HG03439 (cell line): ENCODE data around the gene RAP1GAP.
"Not testable (repeated sequence)": the region's sequence is repeated elsewhere in the genome, so short reads cannot be mapped to it uniquely, and the experiment has no call there.

Source experiments
- ATAC-seq: cut with Tn5 transposase; IDR thresholded peaks from one replicate; pipeline ENCODE4 v1.9.1; 2021; ENCODE audit warnings: mild to moderate bottlenecking, moderate library complexity; ENCODE audit not compliant: unreplicated experiment

RAP1GAP gene

DNA sequence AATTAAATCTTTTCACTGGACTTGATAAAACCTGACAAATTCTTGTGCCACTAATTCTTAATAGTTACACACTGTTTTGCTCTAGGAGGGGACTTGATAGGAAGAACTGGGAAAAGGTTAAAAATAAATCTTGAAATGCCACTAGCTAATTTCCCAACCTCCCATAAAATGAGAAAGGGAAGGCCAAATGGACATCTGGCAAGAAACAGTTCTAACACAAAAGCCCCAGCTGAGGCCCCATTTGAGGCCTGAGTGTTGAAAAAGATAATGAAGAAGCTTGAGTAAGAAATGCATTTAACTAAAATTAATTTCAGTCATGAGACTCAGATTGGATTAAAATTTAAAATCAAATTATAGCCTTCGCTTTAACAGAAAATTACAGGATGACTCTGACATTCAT is 11.2 kb upstream of the RAP1GAP start:
- no peak for ATAC-seq

- no peak for ATAC-seq
Measured at GRCh38 chr1:21677168-21677567, 8.0 kb upstream of the RAP1GAP start.

- no peak for ATAC-seq
Measured at GRCh38 chr1:21674957-21675356, 5.8 kb upstream of the RAP1GAP start.

DNA sequence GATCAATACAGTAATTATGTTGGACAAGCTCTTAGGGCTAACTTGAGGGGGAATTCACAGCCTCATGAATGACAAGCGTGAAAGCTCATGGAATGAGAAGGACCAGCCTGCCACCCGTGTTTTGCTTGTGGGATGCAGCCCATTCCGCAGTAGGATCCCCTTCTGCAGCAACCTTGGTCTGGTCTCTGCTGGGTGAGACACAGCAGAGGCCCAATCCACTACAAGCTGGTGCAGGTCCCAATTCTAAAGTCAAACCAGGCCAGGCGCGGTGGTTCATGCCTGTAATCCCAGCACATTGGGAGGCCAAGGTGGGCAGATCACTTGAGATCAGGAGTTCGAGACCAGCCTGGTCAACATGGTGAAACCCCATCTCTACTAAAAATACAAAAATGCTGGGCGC is 4.7 kb upstream of the RAP1GAP start:
- ATAC-seq = not testable (repeated sequence)

DNA sequence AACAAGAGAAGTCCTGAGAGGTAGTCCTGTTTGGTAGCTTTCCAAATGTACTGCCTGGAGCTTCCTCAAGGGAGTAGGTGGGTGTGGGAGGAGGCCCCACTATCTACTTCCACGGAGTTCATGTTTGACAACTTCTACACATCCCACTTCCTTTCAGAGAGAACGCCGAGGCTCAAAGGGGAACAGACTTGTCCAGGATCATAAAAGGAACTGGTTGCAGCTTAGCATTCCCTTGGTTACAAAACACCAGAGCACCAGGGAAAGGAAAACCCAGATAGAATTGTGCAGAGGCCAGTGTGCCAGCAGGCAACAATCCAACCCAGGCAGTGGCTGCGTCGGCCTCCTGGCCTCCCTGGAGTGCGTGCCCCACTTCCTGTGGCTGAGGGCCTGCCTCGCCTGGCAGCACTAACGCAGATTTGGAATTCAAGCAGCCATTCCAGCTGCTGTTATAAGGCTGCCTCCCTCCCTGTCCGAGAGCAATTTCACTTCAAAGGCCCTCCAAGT is 4.2 kb upstream of the RAP1GAP start:
- ATAC-seq = no peak

DNA sequence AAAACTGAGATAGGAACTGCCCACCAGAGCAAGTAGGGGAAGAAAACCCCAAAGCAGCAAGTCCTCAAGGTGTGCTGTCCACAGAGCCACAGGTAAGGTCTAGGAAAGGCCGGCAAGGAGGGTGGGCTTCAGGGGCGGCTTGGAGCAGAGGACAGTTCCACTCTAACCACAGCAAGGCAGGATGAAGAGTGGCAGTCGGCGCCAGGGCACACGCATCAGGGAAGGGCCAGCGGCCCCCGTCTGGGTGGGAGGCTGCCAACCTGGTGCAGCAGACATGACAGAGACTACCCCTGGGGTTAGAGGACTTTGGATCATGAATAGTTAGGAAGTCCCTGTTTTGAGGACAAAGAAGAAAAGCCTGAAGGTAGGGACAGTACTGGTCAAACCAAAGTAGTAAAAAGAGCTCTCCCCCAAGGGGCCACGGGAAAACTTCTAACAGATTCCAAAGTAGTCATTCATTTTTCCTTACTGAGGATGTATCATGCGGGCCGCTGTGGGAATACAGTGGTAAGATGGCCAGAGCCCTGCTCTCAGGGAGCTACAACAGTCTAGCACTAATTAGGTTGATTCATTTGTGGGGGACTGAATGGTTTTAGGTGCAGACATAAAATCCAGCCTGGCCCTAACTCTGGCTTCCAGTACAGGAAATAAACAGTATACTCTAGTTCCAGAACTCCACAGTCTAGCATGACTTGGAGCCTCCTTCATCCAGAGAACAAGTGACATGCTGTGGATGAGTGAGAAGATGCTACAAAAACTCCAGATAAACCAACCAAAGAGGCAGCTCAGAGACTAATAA is 3.5 kb upstream of the RAP1GAP start:
- no peak for ATAC-seq

- ATAC-seq = no peak
Measured at GRCh38 chr1:21671915-21672314, 2.8 kb upstream of the RAP1GAP start.

- ATAC-seq = no peak
Measured at GRCh38 chr1:21670956-21671902, 2.1 kb upstream of the RAP1GAP start.

- ATAC-seq = no peak
Measured at GRCh38 chr1:21670059-21670881, 1.1 kb upstream of the RAP1GAP start.

DNA sequence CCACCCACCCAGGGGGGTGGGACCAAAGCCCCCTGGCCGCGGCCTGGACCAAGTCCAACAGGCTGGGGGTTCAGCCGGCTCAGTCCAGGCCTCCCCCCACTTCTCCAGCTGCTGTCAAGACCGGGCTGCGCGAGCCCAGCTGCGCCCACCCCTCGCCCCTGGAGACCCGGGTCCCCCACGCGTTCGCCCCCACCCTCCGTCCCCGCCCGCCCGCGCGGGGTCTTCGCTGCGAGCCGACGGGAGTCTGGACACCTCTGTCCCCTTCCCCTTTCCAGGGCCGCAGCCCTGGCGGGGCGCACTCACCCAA is 253 bp downstream of the RAP1GAP start:
- ATAC-seq = no peak

GRCh38 chr1:21668232-21668950 is 766 bp downstream of the RAP1GAP start:
- ATAC-seq = no peak

DNA sequence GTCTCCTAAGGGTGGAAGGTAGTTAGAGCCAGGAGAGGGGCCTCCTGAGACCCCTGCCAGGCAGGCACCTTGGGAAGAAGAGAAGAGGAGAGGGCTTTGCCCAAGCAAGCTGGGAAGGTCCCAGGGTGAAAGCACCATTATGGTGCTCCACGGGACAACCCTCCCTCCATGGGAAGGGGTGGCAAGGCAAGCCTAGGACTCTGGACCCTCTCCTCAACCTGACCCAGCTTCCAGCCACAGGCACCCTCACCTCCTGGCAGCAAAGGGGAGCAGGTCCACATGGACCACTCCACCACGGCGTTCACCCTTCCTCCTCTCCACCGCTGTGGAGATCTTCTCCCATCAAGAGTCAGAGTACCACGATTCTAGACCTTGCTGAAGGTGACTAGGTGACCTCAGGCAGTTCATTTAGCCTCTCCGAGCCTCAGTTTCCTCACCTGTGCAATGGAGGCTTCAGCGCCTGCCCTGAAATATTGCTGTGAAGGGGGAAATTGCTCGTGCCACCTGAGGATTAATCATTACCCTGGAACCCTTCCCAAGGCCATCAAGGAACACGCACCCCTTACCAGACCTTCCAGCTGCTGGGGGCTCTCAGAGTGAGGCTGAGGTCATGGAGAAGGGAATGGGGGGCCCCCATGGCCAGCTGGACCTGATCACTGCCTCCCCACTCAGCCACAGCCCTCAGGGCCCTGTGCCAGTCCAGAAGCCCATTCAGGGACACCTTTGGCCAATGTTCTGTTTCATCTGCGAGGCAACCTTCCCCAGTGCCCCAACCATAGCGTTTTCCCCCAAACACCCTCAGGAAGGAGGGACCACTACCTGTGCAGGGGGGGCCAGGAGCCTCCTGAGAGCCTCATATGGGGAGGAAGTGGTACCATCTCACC is 1.6 kb downstream of the RAP1GAP start:
- ATAC-seq = no peak

DNA sequence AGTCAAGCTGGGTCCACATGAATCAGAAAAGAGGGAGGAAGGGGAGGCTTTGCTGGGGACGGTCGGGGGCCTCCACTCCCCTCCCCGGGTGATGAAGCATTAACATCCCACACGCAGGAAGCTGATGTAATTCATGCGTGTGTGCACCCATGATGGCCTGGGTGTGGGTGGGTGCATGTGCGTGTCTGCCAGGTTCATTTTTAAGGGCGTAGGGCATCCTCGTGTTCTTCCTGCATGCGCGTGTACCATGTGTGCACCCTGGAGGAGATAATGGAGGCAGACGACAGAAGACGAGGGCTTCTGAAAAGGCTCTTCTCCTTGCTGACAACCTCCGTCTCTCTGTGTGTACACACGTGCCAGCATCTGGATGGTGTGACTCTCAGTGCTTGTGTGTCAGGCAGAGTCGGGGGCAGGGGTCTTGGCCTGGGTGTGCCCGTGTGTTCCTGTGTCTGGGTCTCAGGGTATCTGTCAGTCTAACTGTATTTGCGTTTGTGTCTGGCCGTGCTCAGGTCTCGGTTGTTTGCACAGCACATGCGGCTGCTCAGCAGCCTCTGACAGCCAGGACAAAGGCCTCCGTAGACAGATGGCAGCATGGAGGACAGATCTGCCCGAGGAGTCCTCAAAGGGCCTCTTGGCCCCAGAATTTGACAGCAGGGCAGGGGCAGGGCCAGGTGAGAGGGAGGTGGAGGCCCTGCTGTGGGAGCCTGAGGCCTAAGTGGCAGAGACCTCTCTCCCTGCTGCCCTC is 2.4 kb downstream of the RAP1GAP start:
- no peak for ATAC-seq

DNA sequence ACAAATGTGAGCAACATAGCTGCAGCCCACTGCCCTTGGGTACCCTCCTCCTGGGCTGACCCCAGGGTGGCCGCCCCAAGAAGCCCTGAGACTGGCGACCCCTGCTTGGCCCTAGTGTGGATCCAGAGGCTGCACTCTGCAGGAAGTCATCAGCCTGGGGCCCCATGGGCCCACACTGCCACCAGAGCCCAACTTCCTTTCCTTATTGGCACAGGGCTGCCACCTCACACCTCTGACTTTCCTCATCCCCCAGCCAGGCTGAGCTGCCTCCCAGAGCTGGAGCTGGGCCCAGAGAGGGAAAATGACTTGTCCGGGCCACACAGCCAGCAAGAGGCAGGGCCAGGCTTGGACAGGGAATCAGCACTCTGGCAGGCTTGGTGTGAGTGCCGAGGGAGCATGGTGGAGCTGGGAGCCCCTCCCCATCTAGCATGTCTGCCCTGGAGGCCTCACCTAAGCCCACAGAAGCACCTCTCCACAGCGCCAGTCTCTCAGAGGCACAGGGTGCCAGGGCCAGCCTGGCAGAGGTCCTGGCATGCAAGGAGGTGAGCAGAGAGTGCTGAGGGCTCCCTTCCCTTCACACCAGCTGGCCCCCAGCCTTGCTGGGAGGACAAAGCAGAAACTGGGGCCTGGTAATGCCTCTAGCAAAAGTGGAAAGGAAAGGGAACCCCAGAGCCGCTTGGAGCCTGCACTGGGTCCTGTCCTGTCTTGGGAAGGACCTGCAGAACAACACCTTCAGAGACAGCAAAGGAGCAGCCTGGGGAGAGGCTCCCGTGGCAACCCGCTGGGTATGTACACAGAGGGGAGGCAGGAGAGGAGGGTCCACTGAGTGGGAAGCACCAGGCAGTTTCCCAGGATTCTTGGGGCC is 3.2 kb downstream of the RAP1GAP start:
- ATAC-seq = no peak

DNA sequence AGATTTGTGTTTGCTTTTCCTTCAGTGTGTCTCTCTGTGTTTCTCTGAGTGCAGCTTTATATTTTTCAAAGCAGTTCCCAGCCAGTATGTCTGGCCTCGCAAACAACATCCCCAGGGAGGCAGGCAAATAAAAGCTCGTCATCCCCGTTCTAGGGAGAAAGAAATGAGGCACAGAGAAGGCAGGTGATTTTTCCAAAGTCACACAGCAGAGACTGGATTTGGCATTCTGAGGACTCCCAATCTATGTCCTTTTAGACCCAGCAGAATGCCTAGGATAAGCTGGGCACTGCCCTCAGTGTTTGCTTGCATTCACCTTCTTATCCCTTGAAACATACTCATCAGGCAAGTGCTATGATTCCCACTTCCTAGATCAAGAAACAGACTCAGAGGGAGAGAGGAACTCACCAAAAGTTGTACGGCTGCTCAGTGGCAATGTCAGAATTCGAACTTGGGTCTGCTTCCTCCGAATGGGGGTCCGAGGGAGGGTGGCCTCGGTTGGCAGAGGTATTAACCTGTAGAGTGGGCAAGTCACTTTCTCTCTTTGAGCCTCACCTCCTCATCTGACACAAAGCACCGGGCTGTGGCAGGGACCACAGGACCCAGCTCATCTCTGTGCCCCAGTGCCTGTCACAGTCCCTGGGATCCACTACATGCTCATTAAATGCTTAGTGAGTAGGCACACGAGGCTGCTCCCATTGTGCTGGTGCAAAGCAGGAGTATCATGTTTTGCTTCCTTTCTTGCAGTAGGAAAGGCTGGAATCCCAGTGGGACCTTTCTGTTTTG is 4.2 kb downstream of the RAP1GAP start:
- ATAC-seq = no peak

DNA sequence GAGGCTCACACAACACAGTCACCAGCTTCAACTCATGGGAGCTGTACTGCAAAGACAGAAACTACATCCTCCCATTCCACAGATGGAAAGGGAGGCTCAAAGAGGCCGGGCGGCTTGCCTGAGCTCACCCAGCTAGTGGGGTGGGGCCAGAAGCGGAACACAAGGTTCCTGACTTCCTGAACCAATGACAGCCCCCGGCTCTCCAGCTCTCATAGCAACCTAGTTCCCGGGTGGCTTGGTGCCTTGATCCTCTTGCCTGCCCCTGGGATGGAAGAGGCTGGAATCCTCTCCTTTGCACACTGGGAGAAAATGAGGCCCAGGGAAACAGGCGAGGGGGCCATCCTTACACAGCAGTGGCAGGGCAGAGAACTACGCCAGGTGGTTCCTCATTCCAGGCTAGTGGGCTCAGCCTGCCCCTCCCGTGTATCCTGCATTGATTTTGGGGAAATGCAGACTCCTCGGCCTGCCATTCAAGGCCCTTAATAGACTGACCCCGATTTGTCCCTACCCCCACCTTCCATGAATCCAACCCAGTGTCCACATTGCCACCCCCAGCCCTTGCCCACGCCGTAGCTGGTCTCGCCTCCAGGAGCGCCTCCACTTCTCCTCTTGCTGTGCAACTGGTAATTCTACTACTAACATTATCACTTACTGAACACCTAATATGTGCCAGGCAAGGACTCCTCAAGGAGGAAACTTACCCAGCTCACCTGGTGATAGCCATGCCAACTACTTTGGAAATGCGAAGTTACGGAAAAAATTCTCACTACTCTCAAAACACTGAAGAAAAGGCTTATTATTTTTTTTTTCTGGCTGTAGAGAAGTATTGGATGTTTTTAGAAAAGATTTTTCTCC is 5.0 kb downstream of the RAP1GAP start:
- ATAC-seq = no peak
